Cardiac septum (tissue), 1 donor: Measurements from ENCODE around the gene IL10. TPM values are rescaled to one million over a fixed set of nuclear protein-coding genes. Genes with fewer than 3 reads are reported as not detected.

ENCODE experiments used
- DNase-seq: peaks from one replicate; pipeline ENCODE4 v3.0.0-alpha.2; 2020; ENCODE audit warnings: low spot score
- intact Hi-C: fragments of 100-400 bp; cut with DNase I; formaldehyde crosslinking; loops from one replicate; pipeline ENCODE4 v1.14.0; 2022
- long read RNA-seq: library from polyadenylated mRNA; unstranded; transcript quantifications from one replicate; pipeline ENCODE4 v2.0.0, GENCODE V29; 2021
- total RNA-seq: library from RNA; stranded (reverse); fragmentation: NEBNext Ultra II Directional; extraction: Animal tissue kit (Norgen Biotek cat#: 25700); gene quantifications from one replicate; pipeline ENCODE4 v1.2.1, GENCODE V29; 2021
- donor health status: DM: no; HTN: no; CAD: no.

The IL10 gene
- 0.43 TPM for total RNA-seq
- long read RNA-seq = 0 reads

DNA sequence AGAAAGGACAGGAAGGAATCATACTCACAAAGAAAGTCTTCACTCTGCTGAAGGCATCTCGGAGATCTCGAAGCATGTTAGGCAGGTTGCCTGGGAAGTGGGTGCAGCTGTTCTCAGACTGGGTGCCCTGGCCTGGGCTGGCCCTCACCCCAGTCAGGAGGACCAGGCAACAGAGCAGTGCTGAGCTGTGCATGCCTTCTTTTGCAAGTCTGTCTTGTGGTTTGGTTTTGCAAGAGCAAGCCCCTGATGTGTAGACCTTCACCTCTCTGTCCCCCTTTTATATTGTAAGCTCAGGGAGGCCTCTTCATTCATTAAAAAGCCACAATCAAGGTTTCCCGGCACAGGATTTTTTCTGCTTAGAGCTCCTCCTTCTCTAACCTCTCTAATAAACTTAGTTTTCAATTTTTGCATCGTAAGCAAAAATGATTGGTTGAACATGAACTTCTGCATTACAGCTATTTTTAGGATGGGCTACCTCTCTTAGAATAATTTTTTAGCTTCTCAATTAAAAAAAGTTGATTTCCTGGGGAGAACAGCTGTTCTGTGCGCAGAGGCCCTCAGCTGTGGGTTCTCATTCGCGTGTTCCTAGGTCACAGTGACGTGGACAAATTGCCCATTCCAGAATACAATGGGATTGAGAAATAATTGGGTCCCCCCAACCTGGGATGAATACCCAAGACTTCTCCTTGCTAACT is at the start of gene IL10:
TSS of gene IL10 (minus strand) at position 252 of the 695 bp plus-strand sequence. CDS start at position 193, 59 bp downstream.
- intact Hi-C loops = no loop called here
- DNase-seq = no peak

- DNase-seq = no peak
- intact Hi-C loops = no loop called here
Measured at GRCh38 chr1:206821493-206821892, 49.2 kb upstream of the IL10 start.

DNA sequence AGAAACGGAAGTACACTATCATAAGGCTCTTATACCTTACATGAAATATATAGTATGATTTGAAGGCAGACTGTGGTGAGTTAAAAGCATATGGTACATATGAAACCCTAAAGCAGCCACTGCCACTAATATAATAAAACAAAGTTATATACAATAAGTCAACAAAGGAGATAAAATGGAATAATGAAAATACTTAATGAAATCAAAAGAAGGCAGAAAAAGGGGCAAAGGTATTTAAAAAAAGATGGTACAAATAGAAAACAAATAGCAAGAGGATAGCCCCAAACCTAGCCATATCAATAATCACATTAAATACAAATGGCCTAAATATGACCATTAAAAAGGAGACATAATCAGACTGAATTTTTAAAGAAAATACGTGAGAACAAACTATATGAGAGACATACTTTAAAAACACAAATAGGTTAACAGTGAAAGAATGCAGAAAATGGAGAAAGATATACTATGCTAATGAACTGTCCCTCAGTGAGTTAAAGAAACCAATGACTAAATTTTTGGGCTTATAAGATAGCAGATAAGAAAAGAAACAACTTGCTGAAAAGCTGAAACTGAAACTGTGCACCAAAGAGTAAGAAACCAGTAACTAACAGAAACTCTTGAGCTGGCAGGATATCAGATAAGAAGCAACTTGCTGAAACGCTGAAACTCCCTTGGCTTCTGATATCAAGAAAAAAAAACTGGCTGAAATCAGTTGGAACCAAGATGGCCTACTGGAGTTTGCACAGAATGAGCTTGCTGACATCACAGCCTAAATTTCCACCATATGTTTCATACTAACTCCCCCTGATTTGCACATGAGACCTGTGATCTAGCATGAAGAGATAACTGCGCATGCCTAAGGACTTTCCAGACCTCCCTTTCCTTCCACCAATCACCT is 44.3 kb upstream of the IL10 start:
- intact Hi-C loops = no loop called here
- DNase-seq = no peak

DNA sequence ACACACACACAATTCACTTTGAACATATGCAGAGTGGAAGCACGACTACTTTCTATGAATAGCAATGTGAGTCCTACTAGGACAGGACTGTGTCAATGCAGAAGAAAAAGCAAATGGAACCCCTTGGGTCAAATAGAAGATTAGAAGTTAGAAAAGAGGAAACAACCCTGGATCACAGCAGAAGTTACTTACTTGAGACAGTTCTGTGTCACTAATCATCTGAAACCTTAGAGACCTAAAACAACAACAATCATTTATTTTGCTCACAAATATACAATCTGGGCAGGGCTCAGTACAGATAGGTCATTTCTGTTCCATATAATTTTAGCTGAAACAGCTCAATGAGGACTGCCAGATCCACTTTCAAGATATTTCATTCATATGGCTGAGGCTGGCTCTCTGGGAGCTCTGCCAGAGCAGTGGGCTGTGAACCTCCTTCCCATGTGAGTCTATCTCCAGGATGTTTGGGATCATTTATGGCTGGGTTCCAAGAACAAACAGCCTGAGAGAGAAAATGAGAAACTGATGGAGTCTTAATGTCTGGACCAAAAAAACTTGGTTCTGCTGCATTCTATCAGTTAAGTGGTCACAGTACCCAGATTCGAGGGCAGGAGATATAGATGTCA is 42.5 kb upstream of the IL10 start:
- intact Hi-C loops = no loop called here
- DNase-seq = no peak

DNA sequence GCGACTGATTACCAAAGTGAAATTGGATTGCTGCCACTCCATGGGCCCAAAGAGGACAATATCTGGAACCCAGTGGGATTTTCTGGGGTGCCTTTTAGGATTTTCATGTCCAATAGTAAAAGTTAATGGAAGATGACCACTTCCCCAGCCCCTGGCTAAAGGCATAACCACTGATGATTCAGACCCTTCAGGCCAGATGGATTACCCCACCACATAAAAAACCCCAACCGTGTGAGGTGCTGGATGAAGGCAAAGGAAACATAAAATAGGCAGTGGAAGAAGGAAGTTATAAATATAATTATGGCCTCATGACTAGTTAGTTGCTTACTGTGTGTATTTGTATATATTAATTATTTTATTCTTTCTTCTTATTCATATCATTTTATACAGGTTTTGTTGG is 40.2 kb upstream of the IL10 start:
- intact Hi-C loops = no loop called here
- no peak for DNase-seq

DNA sequence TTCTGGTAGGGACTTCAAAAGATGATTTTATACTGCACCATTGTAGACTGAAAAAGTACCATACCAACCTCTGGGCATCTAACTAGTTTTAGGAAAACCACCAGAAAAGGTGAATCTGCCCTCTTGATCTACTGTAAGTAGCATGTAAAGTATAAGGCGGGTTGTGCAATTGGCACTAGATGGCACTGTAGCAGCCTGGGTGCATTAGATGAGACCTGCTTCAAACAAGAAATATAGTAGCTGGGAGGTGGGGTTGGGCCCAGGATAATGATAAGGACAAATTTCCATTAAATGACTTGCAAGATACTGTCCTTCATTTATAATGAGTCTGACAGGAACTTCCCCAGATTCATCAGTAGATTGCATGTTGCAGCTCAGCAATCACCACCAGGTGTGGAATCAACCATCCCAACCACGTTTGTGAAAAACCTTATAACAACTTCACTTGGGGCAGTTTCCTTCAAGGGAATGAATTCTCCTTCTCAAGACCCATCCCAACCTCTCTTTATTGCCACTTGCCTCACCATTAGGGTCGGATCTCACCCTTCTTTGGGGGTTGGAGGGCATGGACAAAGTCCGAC is 37.3 kb upstream of the IL10 start:
- intact Hi-C loops = loop anchor here (2.0 to 5.0 kb wide), 2 partner anchors 82 to 101 kb away; no protein-coding TSS in a partner anchor
- no peak for DNase-seq

DNA sequence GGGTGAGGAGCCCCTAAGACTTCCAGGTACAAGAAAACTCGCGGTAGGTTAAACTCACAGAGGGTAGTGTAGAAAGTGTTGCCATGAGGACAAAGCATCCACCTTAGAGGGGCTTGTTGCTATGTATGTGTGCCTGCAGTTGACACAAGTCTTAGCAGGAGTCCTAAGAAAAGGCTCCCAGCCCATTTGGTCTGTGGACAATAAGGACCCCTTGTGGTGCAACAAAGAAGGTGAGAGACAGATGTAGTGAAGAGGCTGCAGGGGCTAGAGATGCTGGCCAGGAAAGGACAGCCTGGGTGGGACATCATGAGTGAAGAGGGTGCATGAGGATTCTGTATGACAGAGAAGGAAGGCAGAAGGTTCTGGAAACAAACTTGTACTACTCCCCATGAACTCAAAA is 36.3 kb upstream of the IL10 start:
- intact Hi-C loops = loop anchor here (1.0 to 5.0 kb wide), 3 partner anchors 81 to 175 kb away; no protein-coding TSS in a partner anchor
- no peak for DNase-seq

GRCh38 chr1:206805357-206805756 is 33.1 kb upstream of the IL10 start:
- DNase-seq = no peak
- intact Hi-C loops = loop anchor here (5.0 kb wide), 1 partner anchor 78 kb away; no protein-coding TSS in a partner anchor

- DNase-seq = no peak
- intact Hi-C loops = no loop called here
Measured at GRCh38 chr1:206804156-206804737, 32.0 kb upstream of the IL10 start.

DNA sequence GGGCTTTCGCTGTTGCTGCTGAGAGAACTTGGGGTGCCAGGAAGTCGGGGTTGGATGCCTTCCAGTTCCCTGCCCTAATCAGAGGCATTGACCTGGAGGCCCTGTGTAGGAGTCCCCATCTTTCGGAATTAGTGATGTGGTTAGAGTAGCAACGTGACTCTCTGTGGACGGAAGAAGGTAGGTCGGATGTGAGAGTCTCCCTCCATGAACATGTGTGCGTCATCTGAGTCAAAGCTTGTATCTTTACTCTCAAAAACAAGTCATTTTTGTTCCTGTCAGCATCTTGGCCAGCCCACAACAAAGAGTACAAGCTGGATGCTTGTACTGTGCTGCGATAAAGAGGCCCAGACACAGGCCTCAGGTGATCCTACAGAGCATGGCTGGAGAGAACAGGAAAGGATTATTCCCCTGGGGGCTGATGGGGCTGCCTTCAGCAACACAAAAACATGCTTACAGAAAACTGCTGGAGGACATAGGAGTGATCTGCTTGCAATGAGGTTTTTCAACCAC is 31.0 kb upstream of the IL10 start:
- no peak for DNase-seq
- intact Hi-C loops = no loop called here

DNA sequence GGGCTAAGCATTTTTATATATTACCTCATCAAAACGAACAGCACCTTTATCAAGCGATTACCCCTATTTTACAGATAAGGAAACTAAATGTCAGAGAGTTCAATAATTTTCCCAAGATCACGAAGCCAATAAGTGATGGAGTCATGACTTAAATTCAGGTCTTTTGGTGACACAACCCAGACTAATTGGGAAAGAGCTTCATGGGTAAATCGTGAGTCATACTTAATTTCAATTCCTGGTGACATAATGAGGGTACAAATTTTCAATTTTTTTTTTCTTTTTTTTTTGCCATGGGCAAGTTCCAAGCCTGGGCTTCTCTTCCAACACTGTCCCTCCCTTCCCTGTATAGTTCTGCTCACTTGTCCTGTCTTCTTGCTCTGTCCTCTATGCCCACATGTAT is 30.1 kb upstream of the IL10 start:
- intact Hi-C loops = no loop called here
- no peak for DNase-seq

DNA sequence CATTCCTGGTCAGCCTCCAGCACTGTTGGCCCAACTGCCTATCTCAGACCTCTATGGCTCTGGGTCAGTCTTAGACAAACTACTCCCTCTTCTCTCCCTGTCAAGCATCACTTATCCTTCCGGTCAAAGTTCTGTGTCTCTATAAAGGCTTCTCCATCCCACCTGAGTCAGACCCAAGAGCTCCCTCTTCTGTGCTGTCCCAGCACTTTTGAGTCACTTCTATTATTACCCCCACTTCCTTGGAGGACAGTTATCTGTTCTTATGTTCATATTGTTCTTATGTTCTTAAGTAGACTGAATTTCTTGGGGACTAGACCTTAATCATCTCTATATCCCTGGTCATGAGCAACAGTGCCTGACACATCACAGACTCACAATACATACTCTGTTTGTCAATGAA is 29.2 kb upstream of the IL10 start:
- intact Hi-C loops = no loop called here

DNA sequence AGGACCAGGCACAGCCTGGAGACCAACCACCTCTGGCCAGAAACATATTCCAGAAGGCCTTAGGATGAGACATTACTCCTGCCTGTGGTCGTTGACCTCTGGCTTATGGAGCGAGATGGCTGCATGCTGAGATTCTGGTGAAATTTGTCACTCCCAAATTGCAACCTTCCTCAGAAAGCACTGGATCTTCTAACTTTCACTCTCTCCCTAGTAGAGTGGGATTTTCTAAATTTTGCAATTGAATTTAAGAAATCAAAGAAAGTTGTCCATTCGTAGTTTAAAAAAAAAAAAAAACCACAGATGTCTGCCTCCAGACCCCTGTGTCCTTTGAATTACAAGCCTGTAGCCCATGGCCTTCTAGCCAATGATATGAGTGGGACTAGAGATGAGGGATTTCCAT is 28.6 kb upstream of the IL10 start:
- intact Hi-C loops = no loop called here
- no peak for DNase-seq

More for the DNA sequence above, 29.2 kb upstream of the IL10 start:
- DNase-seq = no peak

DNA sequence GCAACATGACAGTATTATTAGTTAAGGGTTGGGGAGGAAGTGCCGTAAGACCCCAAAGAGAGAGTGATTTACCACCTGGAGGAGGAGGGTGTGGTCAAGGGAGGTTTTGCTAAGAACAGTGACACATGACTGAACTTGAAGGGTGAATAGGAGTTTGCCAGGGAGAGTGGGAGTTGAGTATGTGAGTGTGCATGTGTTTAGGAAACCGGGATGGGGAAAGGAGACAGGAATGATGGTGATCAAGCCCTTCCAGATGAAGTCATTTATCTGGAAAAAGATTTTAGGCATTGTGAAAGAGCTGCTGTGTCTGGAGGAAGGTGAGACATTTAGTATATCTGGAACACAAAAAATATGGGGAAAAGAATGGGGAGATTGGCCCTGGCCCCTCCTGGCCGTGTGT is 28.1 kb upstream of the IL10 start:
- no peak for DNase-seq
- intact Hi-C loops = no loop called here

DNA sequence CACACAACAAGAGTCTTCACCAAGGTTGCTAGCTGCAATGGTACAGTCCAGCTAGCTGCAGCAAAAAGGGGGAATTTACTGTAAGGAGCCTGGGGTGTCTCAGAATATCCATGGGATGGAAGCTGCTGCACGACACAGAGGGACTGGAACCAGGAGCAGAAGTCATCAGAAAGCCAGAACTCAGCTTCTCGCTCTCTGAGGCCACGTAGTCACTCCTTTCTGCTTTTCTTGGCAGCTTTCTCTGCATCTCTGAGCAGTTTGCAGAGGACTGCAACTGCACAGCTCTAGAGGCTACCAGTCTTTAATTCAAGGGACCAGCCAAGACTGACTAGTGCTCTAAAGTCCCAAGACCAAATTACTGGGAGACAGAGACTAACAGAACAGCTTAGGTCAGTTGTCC is 27.0 kb upstream of the IL10 start:
- no peak for DNase-seq

GRCh38 chr1:206798384-206798996 is 26.2 kb upstream of the IL10 start:
- no peak for DNase-seq
- intact Hi-C loops = no loop called here

More for the DNA sequence above, 27.0 kb upstream of the IL10 start:
- intact Hi-C loops = no loop called here

GRCh38 chr1:206797534-206798383 is 25.5 kb upstream of the IL10 start:
- no peak for DNase-seq
- intact Hi-C loops = no loop called here

DNA sequence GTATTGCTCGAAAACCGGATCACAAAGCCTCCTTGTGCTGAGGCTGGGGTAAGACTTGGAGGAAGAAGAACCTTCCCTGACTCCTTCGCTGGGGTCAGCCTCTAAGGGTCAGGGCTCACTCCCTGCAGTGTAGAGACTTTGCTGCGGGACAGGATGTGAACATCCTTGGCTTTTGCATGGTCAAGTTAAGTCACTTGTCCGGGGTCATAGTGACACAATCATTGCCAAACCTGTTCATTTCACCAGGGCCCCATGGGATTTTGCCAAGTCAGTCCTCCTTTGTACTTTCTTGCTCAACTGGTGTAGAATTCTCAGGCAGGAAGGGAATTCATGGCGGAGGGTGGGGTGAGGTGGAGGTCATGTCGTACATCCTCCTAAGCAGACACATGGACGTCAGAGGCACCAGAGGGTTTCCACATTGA is 24.7 kb upstream of the IL10 start:
- intact Hi-C loops = no loop called here
- no peak for DNase-seq
